ENCODE measurements around the gene RBMS3. TPM values are rescaled to one million over a fixed set of nuclear protein-coding genes. Genes with fewer than 3 reads are reported as not detected.

RBMS3 gene
- total and polyA plus RNA-seq, 2 experiments from 2014 or later = 20.8 TPM

DNA sequence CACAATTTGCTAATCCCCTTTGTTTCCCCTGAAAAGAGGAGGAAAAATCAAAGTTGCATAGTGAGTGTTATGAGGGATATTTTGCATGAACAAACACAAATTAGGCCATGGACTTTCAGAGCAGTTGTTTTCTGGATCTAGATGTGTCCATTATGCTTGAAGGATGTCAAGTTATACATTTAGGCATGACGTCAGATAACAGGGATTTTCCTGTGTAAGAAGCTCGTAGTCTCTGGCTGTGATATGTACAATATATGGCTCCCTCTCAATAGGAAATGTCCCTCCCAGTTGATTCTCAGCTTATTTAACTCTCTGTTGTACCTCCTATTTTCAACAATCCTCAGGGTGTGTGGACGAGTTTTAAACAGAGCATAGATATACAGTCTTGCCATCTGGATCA lies 171.0 kb downstream of the RBMS3 start:
- TF ChIP-seq, protein P1, sequence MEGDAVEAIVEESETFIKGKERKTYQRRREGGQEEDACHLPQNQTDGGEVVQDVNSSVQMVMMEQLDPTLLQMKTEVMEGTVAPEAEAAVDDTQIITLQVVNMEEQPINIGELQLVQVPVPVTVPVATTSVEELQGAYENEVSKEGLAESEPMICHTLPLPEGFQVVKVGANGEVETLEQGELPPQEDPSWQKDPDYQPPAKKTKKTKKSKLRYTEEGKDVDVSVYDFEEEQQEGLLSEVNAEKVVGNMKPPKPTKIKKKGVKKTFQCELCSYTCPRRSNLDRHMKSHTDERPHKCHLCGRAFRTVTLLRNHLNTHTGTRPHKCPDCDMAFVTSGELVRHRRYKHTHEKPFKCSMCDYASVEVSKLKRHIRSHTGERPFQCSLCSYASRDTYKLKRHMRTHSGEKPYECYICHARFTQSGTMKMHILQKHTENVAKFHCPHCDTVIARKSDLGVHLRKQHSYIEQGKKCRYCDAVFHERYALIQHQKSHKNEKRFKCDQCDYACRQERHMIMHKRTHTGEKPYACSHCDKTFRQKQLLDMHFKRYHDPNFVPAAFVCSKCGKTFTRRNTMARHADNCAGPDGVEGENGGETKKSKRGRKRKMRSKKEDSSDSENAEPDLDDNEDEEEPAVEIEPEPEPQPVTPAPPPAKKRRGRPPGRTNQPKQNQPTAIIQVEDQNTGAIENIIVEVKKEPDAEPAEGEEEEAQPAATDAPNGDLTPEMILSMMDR (IDR thresholded peaks at IDR 0.05; ENCODE audit: low read depth, low read length) = no peak
- Histone ChIP-seq H3K36me3 (no peaks in the 10 kb centered on the region), H3K4me1 (ENCODE audit: low read depth) (peaks cover 16% of the 10 kb centered on the region), H3K9me3 (ENCODE audit: low read depth) (no peaks in the 10 kb centered on the region), H3K27ac (no peak overlapping the region), H3K27me3 (no peaks in the 10 kb centered on the region), H3K4me3 (no peak overlapping the region)
- DNase-seq (ENCODE audit: low read depth in 1 of 2, low spot score in 1 of 2) = no peak

DNA sequence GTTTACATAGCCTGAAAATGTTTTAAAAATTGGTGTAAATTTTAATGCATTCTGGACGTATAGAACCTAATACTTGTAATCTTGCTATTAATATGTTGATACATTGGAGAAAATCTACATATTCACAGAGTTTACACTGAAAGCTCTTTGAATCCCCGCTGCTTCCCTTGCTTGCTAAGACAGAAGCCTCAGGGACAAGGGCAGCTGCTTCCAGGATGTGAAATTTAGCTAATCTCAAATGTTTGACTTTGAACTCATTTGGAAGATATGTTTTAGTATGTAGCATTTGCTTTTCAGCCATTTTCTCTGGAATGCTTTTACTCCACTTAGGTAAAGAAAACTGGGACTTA lies 172.0 kb downstream of the RBMS3 start:
- Histone ChIP-seq H3K4me1 (ENCODE audit: low read depth) (peaks cover 12% of the 10 kb centered on the region), H3K4me3 (no peak overlapping the region), H3K27me3 (no peaks in the 10 kb centered on the region), H3K9me3 (ENCODE audit: low read depth) (no peaks in the 10 kb centered on the region), H3K27ac (no peak overlapping the region), H3K36me3 (no peaks in the 10 kb centered on the region)
- DNase-seq (ENCODE audit: low read depth in 1 of 2, low spot score in 1 of 2) = no peak
- TF ChIP-seq, protein P1 (IDR thresholded peaks at IDR 0.05; ENCODE audit: low read depth, low read length) = no peak

DNA sequence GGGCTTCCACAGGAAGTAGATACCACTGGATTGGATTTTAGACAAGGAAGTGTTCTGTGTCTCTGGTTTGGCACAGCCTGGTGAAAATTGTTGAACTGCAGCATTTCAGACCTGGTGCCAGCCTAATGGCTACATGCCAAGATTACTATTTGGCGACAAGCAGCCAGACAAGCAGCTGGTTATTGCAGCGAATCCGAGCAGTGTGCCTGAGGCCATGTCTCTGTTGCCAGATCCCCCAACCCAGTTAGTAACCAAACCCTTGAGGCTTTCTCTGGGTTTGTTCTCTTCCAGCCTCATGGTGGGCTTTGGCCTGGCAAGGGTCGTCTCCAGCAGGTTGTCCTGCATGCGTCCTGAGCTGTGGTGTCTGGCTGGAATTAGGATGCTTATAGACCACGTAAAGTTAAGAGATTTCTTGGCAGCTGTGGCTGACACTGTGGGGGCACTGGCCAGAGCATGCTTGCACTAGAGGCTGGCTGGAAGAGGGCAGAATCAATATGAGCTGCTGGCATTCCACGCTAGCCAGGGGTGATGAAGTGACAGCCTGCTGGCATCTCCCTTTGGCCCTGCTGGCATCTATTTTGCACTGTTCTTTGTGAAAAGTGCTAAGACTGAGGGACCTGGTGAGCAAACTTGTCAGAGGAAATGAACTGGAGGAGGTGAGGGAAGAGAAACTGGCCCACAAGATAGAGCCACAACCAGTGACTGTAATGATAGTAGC lies 172.6 kb downstream of the RBMS3 start:
- H3K4me3 ChIP-seq = no peak overlapping the region
- H3K27me3 ChIP-seq = no peaks in the 10 kb centered on the region
- no peaks in the 10 kb centered on the region for H3K9me3 ChIP-seq (ENCODE audit: low read depth)
- H3K4me1 ChIP-seq (ENCODE audit: low read depth) = peaks cover 7% of the 10 kb centered on the region
- peak in 1 of 2 donors; percentile 39 for DNase-seq (ENCODE audit: low read depth in 1 of 2, low spot score in 1 of 2)
- TF ChIP-seq, protein P1 (IDR thresholded peaks at IDR 0.05; ENCODE audit: low read depth, low read length) = no peak
- no peaks in the 10 kb centered on the region for H3K36me3 ChIP-seq
- no peak overlapping the region for H3K27ac ChIP-seq

DNA sequence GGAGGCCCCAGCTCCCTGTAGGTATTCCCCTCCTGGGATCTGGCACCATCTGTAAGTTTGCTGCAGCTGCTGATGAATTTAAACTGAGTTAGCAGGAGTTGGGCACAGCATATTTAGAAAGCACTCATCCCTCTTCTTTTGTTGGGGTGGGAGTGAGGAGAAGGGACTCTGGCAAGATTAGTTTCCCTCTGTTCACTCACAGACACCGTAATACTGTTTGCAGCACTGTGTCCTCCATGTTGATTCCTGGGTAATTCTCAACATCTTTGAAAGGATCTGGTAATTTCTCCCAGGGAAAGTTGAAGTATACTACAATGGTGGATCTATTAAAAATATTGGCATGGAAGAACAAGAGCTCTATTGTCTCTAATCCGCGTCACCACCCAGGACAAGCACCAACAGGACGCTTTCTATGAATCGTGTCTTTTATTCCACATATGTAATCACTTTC lies 173.3 kb downstream of the RBMS3 start:
- H3K27ac ChIP-seq = no peak overlapping the region
- TF ChIP-seq, protein P1 (IDR thresholded peaks at IDR 0.05; ENCODE audit: low read depth, low read length) = no peak
- peaks cover 3% of the 10 kb centered on the region for H3K4me1 ChIP-seq (ENCODE audit: low read depth)
- no peak overlapping the region for H3K4me3 ChIP-seq
- DNase-seq (ENCODE audit: low read depth in 1 of 2, low spot score in 1 of 2) = no peak
- H3K9me3 ChIP-seq (ENCODE audit: low read depth) = no peaks in the 10 kb centered on the region
- H3K36me3 ChIP-seq = no peaks in the 10 kb centered on the region
- H3K27me3 ChIP-seq = no peaks in the 10 kb centered on the region

DNA sequence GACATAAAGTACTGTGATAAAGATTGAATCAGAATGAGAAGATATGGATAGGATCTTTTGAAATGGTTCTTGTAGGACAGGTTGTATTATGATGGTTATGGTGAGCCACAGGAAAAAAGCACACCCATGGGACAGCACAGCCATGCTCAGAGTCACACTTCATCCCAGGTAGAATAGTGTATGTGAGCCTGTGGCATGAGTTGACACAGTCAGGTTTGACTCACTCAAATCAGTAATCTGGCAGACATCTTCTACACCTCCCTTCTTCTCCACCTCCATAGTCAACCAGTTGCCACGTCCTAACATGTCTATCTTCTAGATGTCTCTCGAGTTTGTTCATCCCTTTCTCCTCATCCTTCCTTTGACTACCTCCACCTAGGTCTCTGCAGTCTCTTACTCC lies 176.0 kb downstream of the RBMS3 start:
- Histone ChIP-seq H3K27me3 (no peaks in the 10 kb centered on the region), H3K4me1 (ENCODE audit: low read depth) (peaks cover under 1% of the 10 kb centered on the region), H3K27ac (no peak overlapping the region), H3K9me3 (ENCODE audit: low read depth) (no peaks in the 10 kb centered on the region), H3K36me3 (no peaks in the 10 kb centered on the region), H3K4me3 (no peak overlapping the region)
- TF ChIP-seq, protein P1 (IDR thresholded peaks at IDR 0.05; ENCODE audit: low read depth, low read length) = no peak
- DNase-seq (ENCODE audit: low read depth in 1 of 2, low spot score in 1 of 2) = no peak
